Adrenal gland (tissue), 5 donors: Measurements from ENCODE around the gene HTR4.

Source experiments
- CTCF ChIP-seq, 6 experiments: fragments of 450-650 bp in 4 of 6; fragments of 200-600 bp in 2 of 6; sonication (generic) in 1 of 6; IDR thresholded peaks; 1 replicate in 5 of 6; 2 replicates in 1 of 6; pipeline versions ENCODE4 v1.5.1 to v1.8.0; 2016 to 2021; ENCODE audit warnings: antibody characterized with exemption in 6 of 6, mild to moderate bottlenecking in 2 of 6, moderate library complexity in 1 of 6
- POLR2A ChIP-seq, 2 donors: fragments of 450-650 bp; IDR thresholded peaks; one replicate each; pipeline ENCODE4 v1.6.1; 2017; ENCODE audit warnings: antibody characterized with exemption in 2 of 2, mild to moderate bottlenecking in 2 of 2, moderate library complexity in 1 of 2
- donor health status: DM: no; HTN: no; CAD: no.

- TF ChIP-seq CTCF (IDR thresholded peaks at IDR 0.05), result no peak
- no peak for TF ChIP-seq POLR2A (IDR thresholded peaks at IDR 0.05)
Observed at GRCh38 chr5:148499452-148499851, 154.9 kb downstream of the HTR4 start.
